ENCODE data around the gene ADGRE2.

Gene ADGRE2

DNA sequence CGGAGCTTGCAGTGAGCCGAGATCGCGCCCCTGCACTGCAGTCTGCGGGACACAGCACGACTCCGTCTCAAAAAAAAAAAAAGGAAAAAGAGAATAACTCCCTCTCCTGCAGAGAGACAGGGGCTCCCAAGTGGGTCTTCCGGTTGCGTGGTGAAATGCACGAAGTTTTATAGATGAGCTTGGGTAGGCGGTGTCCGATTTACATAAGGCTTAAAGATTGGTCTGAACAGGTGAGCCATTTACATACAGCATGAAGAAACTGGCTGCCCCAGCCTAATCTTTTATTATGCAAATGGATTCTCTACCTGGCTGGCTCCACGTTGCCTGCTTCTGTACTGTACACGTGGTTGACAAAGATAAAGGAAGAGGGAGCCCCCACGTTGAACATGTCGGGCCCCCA lies 19.5 kb downstream of the ADGRE2 start:
- WGBS (ENCODE audit: insufficient coverage) = 94% methylated on average over 15 of the region's 16 CpGs
- Histone ChIP-seq H3K9me3 (ENCODE audit: control extremely low read depth in 1 of 5, control insufficient read depth in 4 of 5, insufficient read depth in 2 of 5, low read depth in 1 of 5, low read length in 4 of 5) (no peaks in the 10 kb centered on the region), H3K36me3 (ENCODE audit: control insufficient read depth in 4 of 4, insufficient read depth in 4 of 4, low read length in 3 of 4) (peaks cover 9 to 76% (median 41%) of the 10 kb centered on the region in 4 experiments), H3K4me1 (ENCODE audit: control extremely low read depth in 1 of 4, control insufficient read depth in 4 of 4, insufficient read depth in 4 of 4, low read length in 3 of 4) (no peaks in the 10 kb centered on the region), H3K4me3 (ENCODE audit: control insufficient read depth in 1 of 7, extremely low read depth in 1 of 7, insufficient read depth in 4 of 7, low read depth in 2 of 7, low read length in 6 of 7) (no peak overlapping the region), H3K27me3 (replicated peaks in 2 of 5; ENCODE audit: control insufficient read depth in 4 of 5, insufficient read depth in 5 of 5, low read length in 4 of 5) (no peaks in the 10 kb centered on the region), H3K27ac (ENCODE audit: insufficient read depth in 1 of 2, low read depth in 1 of 2, low read length in 2 of 2, poor library complexity in 1 of 2, severe bottlenecking in 2 of 2) (no peak overlapping the region)
- ChIA-PET POLR2A (no interaction called here), CTCF (no interaction called here)
- DNase-seq = no peak

DNA sequence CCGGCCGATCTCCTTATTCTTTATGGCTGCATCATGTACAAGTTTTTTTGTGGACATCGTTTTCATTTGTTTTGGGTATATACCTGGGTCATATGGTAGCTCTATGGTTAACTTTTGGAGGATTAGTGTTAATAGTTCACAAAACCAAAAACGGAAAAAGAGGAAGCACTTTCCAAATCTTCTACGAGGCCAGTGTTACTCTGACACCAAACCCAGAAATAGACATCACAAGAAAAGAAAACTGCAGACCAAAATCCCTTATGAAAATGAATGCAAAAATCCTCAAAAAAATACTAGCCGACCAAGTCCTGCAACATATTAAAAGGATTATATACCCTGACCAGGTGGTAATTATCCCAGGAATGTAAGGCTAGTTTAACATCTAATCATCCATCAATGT lies 29.8 kb downstream of the ADGRE2 start:
- peaks cover 15 to 70% (median 53%) of the 10 kb centered on the region in 4 experiments for H3K36me3 ChIP-seq (ENCODE audit: control insufficient read depth in 4 of 4, insufficient read depth in 4 of 4, low read length in 3 of 4)
- DNase-seq = peak in 2 of 3 donors; percentile 43 to 51
- H3K27ac ChIP-seq (ENCODE audit: insufficient read depth in 1 of 2, low read depth in 1 of 2, low read length in 2 of 2, poor library complexity in 1 of 2, severe bottlenecking in 2 of 2) = no peak overlapping the region
- ChIA-PET POLR2A (no interaction called here), CTCF (no interaction called here)
- no peaks in the 10 kb centered on the region for H3K27me3 ChIP-seq (replicated peaks in 2 of 5; ENCODE audit: control insufficient read depth in 4 of 5, insufficient read depth in 5 of 5, low read length in 4 of 5)
- peaks cover 0 to 1% (median 0%) of the 10 kb centered on the region in 5 experiments for H3K9me3 ChIP-seq (ENCODE audit: control extremely low read depth in 1 of 5, control insufficient read depth in 4 of 5, insufficient read depth in 2 of 5, low read depth in 1 of 5, low read length in 4 of 5)
- WGBS (ENCODE audit: insufficient coverage) = 100% methylated on average over 1 of the region's 6 CpGs
- H3K4me3 ChIP-seq (ENCODE audit: control insufficient read depth in 1 of 7, extremely low read depth in 1 of 7, insufficient read depth in 4 of 7, low read depth in 2 of 7, low read length in 6 of 7) = no peak overlapping the region
- peaks cover 0 to 18% (median 7%) of the 10 kb centered on the region in 4 experiments for H3K4me1 ChIP-seq (ENCODE audit: control extremely low read depth in 1 of 4, control insufficient read depth in 4 of 4, insufficient read depth in 4 of 4, low read length in 3 of 4)

DNA sequence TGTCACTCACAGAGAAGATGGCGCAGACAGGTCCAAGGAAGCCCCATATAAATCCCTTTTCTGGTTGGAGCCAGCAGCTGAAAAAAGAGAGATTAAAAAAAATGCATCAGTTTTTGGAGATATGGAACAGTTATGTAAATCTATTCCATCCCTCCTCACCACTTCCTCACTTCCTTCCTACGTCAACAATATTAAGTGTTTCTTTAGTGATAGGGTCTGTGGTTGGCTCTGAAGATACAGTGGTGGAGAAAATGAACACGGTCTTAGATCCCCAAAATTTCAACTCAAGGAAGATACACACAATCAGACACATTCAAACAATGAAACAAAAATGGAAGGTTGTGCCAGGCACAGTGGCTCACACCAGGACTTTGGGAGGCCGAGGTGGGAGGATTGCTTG lies 31.5 kb downstream of the ADGRE2 start:
- Histone ChIP-seq H3K36me3 (ENCODE audit: control insufficient read depth in 4 of 4, insufficient read depth in 4 of 4, low read length in 3 of 4) (peaks cover 20 to 73% (median 61%) of the 10 kb centered on the region in 4 experiments), H3K27me3 (replicated peaks in 2 of 5; ENCODE audit: control insufficient read depth in 4 of 5, insufficient read depth in 5 of 5, low read length in 4 of 5) (no peaks in the 10 kb centered on the region), H3K9me3 (ENCODE audit: control extremely low read depth in 1 of 5, control insufficient read depth in 4 of 5, insufficient read depth in 2 of 5, low read depth in 1 of 5, low read length in 4 of 5) (peaks cover 0 to 13% (median 0%) of the 10 kb centered on the region in 5 experiments), H3K4me1 (ENCODE audit: control extremely low read depth in 1 of 4, control insufficient read depth in 4 of 4, insufficient read depth in 4 of 4, low read length in 3 of 4) (peaks cover 0 to 18% (median 7%) of the 10 kb centered on the region in 4 experiments), H3K27ac (ENCODE audit: insufficient read depth in 1 of 2, low read depth in 1 of 2, low read length in 2 of 2, poor library complexity in 1 of 2, severe bottlenecking in 2 of 2) (peak overlapping the region in 1 of 2 experiments; percentile 49), H3K4me3 (ENCODE audit: control insufficient read depth in 1 of 7, extremely low read depth in 1 of 7, insufficient read depth in 4 of 7, low read depth in 2 of 7, low read length in 6 of 7) (no peak overlapping the region)
- WGBS (ENCODE audit: insufficient coverage) = 80% methylated on average over 1 of the region's 4 CpGs
- CTCF ChIA-PET = no interaction called here
- POLR2A ChIA-PET = no interaction called here
- DNase-seq = peak; percentile 79 to 89 (median 80)

DNA sequence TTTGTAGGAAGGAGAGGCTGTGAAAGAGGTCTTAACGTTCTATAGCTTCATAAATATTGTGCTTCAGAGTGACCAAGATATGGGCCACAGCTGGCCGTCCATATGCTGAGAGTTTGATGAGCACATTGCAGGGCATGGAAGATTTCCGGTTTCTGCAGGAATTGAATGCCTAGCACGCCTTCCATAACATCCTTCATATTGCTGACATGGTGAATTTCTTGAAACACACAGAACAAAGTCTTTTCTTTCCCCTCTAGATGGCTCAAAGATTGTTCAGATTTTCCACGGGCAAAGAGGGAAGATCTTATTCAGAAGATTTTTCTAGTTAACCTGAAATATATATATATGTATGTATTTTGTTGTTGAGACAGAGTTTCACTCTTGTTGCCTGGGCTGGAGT lies 42.4 kb downstream of the ADGRE2 start:
- DNase-seq = no peak
- H3K9me3 ChIP-seq (ENCODE audit: control extremely low read depth in 1 of 5, control insufficient read depth in 4 of 5, insufficient read depth in 2 of 5, low read depth in 1 of 5, low read length in 4 of 5) = peaks cover 0 to 4% (median 0%) of the 10 kb centered on the region in 5 experiments
- H3K27ac ChIP-seq (ENCODE audit: insufficient read depth in 1 of 2, low read depth in 1 of 2, low read length in 2 of 2, poor library complexity in 1 of 2, severe bottlenecking in 2 of 2) = no peak overlapping the region
- H3K4me3 ChIP-seq (ENCODE audit: control insufficient read depth in 1 of 7, extremely low read depth in 1 of 7, insufficient read depth in 4 of 7, low read depth in 2 of 7, low read length in 6 of 7) = no peak overlapping the region
- peaks cover 0 to 12% (median 6%) of the 10 kb centered on the region in 4 experiments for H3K4me1 ChIP-seq (ENCODE audit: control extremely low read depth in 1 of 4, control insufficient read depth in 4 of 4, insufficient read depth in 4 of 4, low read length in 3 of 4)
- peaks cover 21 to 59% (median 34%) of the 10 kb centered on the region in 4 experiments for H3K36me3 ChIP-seq (ENCODE audit: control insufficient read depth in 4 of 4, insufficient read depth in 4 of 4, low read length in 3 of 4)
- ChIA-PET POLR2A (no interaction called here), CTCF (no interaction called here)
- H3K27me3 ChIP-seq (replicated peaks in 2 of 5; ENCODE audit: control insufficient read depth in 4 of 5, insufficient read depth in 5 of 5, low read length in 4 of 5) = no peaks in the 10 kb centered on the region
- WGBS (ENCODE audit: insufficient coverage) = 92% methylated on average over 4 of the region's 5 CpGs

DNA sequence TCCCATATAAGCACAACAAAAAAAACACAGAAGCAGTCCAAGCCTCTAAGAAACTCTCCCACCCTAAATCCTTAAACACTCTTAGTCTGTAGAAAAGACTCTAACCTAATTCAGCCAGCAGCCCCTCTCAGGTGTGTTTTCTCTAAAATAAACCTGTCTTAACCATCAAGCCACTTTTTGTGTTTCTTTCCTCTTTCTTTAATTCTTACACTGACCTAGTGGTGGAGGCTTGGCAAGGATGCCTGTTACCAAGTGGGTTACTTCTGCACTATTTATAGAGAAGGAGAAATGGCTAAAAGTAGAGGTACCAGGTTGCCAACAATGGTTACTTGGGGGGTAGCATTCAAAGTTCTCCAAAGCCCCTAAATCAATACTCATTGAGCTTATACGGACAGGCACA lies 44.8 kb downstream of the ADGRE2 start:
- peaks cover 0 to 12% (median 6%) of the 10 kb centered on the region in 4 experiments for H3K4me1 ChIP-seq (ENCODE audit: control extremely low read depth in 1 of 4, control insufficient read depth in 4 of 4, insufficient read depth in 4 of 4, low read length in 3 of 4)
- no peak for DNase-seq
- peaks cover 16 to 42% (median 24%) of the 10 kb centered on the region in 4 experiments for H3K36me3 ChIP-seq (ENCODE audit: control insufficient read depth in 4 of 4, insufficient read depth in 4 of 4, low read length in 3 of 4)
- H3K27me3 ChIP-seq (replicated peaks in 2 of 5; ENCODE audit: control insufficient read depth in 4 of 5, insufficient read depth in 5 of 5, low read length in 4 of 5) = no peaks in the 10 kb centered on the region
- H3K27ac ChIP-seq (ENCODE audit: insufficient read depth in 1 of 2, low read depth in 1 of 2, low read length in 2 of 2, poor library complexity in 1 of 2, severe bottlenecking in 2 of 2) = no peak overlapping the region
- H3K4me3 ChIP-seq (ENCODE audit: control insufficient read depth in 1 of 7, extremely low read depth in 1 of 7, insufficient read depth in 4 of 7, low read depth in 2 of 7, low read length in 6 of 7) = no peak overlapping the region
- peaks cover under 1 to 15% (median 10%) of the 10 kb centered on the region in 5 experiments for H3K9me3 ChIP-seq (ENCODE audit: control extremely low read depth in 1 of 5, control insufficient read depth in 4 of 5, insufficient read depth in 2 of 5, low read depth in 1 of 5, low read length in 4 of 5)
- CTCF ChIA-PET = interaction anchor here (0.6 kb wide), 1 partner anchor 465 kb away, joined by 3 read pairs; no protein-coding TSS in a partner anchor
- POLR2A ChIA-PET = no interaction called here
- WGBS (ENCODE audit: insufficient coverage) = no CpG with 5 or more reads among the region's 1 CpG

DNA sequence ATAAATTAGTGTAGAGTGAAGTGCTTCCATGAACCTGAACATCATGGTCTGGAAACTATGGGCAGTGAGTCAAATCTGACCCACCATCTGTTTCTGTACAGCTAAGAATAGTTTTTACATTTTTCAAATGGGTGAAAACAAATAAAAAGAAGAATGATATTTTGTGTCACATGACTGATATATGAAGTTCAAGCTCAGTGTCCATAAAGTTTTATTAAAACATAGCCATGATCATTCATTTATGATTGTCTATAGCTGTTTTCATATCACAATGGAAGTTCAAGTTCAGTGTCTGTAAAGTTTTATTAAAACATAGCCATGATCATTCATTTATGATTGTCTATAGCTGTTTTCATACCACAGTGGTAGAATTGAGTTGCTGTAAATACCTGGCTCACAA lies 45.9 kb downstream of the ADGRE2 start:
- Histone ChIP-seq H3K4me3 (ENCODE audit: control insufficient read depth in 1 of 7, extremely low read depth in 1 of 7, insufficient read depth in 4 of 7, low read depth in 2 of 7, low read length in 6 of 7) (no peak overlapping the region), H3K27me3 (replicated peaks in 2 of 5; ENCODE audit: control insufficient read depth in 4 of 5, insufficient read depth in 5 of 5, low read length in 4 of 5) (no peaks in the 10 kb centered on the region), H3K36me3 (ENCODE audit: control insufficient read depth in 4 of 4, insufficient read depth in 4 of 4, low read length in 3 of 4) (peaks cover 15 to 33% (median 17%) of the 10 kb centered on the region in 4 experiments), H3K27ac (ENCODE audit: insufficient read depth in 1 of 2, low read depth in 1 of 2, low read length in 2 of 2, poor library complexity in 1 of 2, severe bottlenecking in 2 of 2) (no peak overlapping the region), H3K4me1 (ENCODE audit: control extremely low read depth in 1 of 4, control insufficient read depth in 4 of 4, insufficient read depth in 4 of 4, low read length in 3 of 4) (peaks cover 0 to 12% (median 6%) of the 10 kb centered on the region in 4 experiments), H3K9me3 (ENCODE audit: control extremely low read depth in 1 of 5, control insufficient read depth in 4 of 5, insufficient read depth in 2 of 5, low read depth in 1 of 5, low read length in 4 of 5) (peaks cover 4 to 21% (median 14%) of the 10 kb centered on the region in 5 experiments)
- DNase-seq = no peak
- POLR2A ChIA-PET = no interaction called here
- CTCF ChIA-PET = no interaction called here

DNA sequence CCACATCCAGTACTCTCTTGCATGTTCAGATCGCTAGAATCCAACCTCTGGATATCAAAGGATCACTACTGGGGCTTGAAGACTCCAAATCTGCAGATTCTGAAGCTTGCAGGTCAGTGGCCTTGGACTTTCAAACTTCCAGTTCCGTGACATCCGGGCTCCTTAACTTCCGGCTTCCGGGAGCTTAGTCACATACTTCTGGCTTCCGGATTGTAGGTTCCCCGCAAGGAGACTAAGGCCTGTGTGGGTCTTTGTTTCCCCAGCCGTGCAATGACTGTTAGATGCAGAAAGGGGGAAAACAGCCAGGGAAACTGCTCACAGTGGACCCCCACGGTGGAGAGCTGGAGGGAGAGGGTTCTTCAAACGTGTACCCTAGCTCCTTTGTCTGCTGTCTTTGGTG lies 47.2 kb downstream of the ADGRE2 start:
- ChIA-PET POLR2A (no interaction called here), CTCF (no interaction called here)
- Histone ChIP-seq H3K27me3 (replicated peaks in 2 of 5; ENCODE audit: control insufficient read depth in 4 of 5, insufficient read depth in 5 of 5, low read length in 4 of 5) (no peaks in the 10 kb centered on the region), H3K9me3 (ENCODE audit: control extremely low read depth in 1 of 5, control insufficient read depth in 4 of 5, insufficient read depth in 2 of 5, low read depth in 1 of 5, low read length in 4 of 5) (peaks cover 4 to 30% (median 14%) of the 10 kb centered on the region in 5 experiments), H3K4me1 (ENCODE audit: control extremely low read depth in 1 of 4, control insufficient read depth in 4 of 4, insufficient read depth in 4 of 4, low read length in 3 of 4) (peaks cover 0 to 12% (median 6%) of the 10 kb centered on the region in 4 experiments), H3K36me3 (ENCODE audit: control insufficient read depth in 4 of 4, insufficient read depth in 4 of 4, low read length in 3 of 4) (peaks cover 12 to 25% (median 15%) of the 10 kb centered on the region in 4 experiments), H3K27ac (ENCODE audit: insufficient read depth in 1 of 2, low read depth in 1 of 2, low read length in 2 of 2, poor library complexity in 1 of 2, severe bottlenecking in 2 of 2) (no peak overlapping the region), H3K4me3 (ENCODE audit: control insufficient read depth in 1 of 7, extremely low read depth in 1 of 7, insufficient read depth in 4 of 7, low read depth in 2 of 7, low read length in 6 of 7) (no peak overlapping the region)
- DNase-seq = no peak
- WGBS (ENCODE audit: insufficient coverage) = 86% methylated on average over 10 of the region's 10 CpGs

Measured in common myeloid progenitor, CD34-positive (primary cell).